Upper lobe of right lung (tissue), 1 donor: ENCODE results near the gene IMMP2L. TPM values are rescaled to one million over a fixed set of nuclear protein-coding genes. Genes with fewer than 3 reads are reported as not detected.

Experiments
- ATAC-seq: fragments of 200-7000 bp; cut with Tn5 transposase; one replicate; pipeline ENCODE4 v1.9.1; 2020; ENCODE audit warnings: mild to moderate bottlenecking, moderate library complexity
- DNase-seq: peaks from one replicate; pipeline ENCODE4 v3.0.0-alpha.2; 2020
- H3K27ac ChIP-seq: fragments of 200-600 bp; one replicate; pipeline ENCODE4 v1.8.0; 2022
- H3K27me3 ChIP-seq: fragments of 200-600 bp; one replicate; pipeline ENCODE4 v1.8.0; 2022; ENCODE audit warnings: mild to moderate bottlenecking
- H3K36me3 ChIP-seq: fragments of 200-600 bp; one replicate; pipeline ENCODE4 v1.8.0; 2022
- H3K4me1 ChIP-seq: fragments of 200-600 bp; one replicate; pipeline ENCODE4 v1.8.0; 2022
- H3K4me3 ChIP-seq: fragments of 200-600 bp; one replicate; pipeline ENCODE4 v1.8.0; 2022; ENCODE audit warnings: mild to moderate bottlenecking
- H3K9me3 ChIP-seq: fragments of 200-600 bp; one replicate; pipeline ENCODE4 v1.8.0; 2022
- intact Hi-C: fragments of 100-400 bp; cut with DNase I; formaldehyde crosslinking; loops from one replicate; pipeline ENCODE4 v1.11.0; 2022
- total RNA-seq: library from RNA; stranded (reverse); fragmentation: NEBNext Ultra II Directional; extraction: Animal tissue kit (Norgen Biotek cat#: 25700); gene quantifications from one replicate; pipeline ENCODE4 v1.2.1, GENCODE V29; 2021
- TF ChIP-seq, protein P1 (sequence below): fragments of 200-600 bp; IDR thresholded peaks from one replicate; pipeline ENCODE4 v1.8.0; 2022; ENCODE audit warnings: antibody characterized with exemption
- donor health status: DM: no; HTN: yes; CAD: no; lungs with severe emphysema.

Gene IMMP2L
- total RNA-seq, 1 donor from 2014 or later: 22.0 TPM

DNA sequence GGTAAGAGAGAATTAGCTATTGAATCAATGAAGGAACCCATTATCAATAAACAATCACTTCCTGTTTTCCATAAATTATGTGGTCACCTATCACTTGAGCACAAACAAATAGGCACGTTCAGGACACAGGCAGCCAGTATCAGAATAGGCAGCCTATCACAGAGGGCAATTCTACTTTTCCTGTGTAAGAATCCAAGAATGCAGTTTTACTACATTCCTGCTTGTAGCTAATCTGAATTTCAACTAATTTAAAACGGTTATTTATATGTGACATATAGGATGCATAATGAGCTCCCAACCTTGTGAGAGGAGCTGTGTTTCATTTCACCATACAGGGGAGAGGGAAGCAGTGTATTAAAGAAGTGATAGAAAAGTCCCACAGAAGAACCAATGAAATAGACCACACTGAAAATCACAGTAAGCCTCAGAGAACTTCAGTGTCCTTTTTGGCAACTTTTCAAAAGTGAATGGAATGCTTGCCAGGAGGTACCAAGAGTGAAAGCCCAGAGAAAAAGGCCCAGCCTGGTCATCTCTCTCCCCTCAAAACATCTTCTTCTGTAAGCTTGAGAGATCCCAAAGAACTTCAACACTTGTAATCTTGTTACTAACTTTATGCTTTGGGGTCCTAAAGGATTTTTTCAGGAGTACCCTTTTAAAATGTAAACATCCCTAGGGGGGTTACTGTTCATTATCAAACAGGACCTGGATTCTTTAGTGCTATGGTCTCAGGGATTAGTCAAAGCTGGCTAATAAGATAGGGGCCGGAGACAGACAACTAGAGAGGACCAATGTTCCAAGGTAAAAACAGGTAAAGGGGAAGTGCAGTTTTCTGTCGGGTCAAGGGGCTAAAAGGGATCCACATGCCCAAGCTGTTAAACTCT is 1.3 kb downstream of the IMMP2L start:
- DNase-seq (no peak), ATAC-seq (no peak)
- H3K27me3 ChIP-seq: no peaks in the 10 kb centered on the region
- H3K4me1 ChIP-seq: peaks cover 20% of the 10 kb centered on the region
- no peaks in the 10 kb centered on the region for H3K9me3 ChIP-seq
- no peaks in the 10 kb centered on the region for H3K36me3 ChIP-seq
- TF ChIP-seq, protein P1, sequence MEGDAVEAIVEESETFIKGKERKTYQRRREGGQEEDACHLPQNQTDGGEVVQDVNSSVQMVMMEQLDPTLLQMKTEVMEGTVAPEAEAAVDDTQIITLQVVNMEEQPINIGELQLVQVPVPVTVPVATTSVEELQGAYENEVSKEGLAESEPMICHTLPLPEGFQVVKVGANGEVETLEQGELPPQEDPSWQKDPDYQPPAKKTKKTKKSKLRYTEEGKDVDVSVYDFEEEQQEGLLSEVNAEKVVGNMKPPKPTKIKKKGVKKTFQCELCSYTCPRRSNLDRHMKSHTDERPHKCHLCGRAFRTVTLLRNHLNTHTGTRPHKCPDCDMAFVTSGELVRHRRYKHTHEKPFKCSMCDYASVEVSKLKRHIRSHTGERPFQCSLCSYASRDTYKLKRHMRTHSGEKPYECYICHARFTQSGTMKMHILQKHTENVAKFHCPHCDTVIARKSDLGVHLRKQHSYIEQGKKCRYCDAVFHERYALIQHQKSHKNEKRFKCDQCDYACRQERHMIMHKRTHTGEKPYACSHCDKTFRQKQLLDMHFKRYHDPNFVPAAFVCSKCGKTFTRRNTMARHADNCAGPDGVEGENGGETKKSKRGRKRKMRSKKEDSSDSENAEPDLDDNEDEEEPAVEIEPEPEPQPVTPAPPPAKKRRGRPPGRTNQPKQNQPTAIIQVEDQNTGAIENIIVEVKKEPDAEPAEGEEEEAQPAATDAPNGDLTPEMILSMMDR: no peak
- peak overlapping the region; percentile 88 for H3K27ac ChIP-seq
- intact Hi-C loops: no loop called here
- peak overlapping the region; percentile 82 for H3K4me3 ChIP-seq

DNA sequence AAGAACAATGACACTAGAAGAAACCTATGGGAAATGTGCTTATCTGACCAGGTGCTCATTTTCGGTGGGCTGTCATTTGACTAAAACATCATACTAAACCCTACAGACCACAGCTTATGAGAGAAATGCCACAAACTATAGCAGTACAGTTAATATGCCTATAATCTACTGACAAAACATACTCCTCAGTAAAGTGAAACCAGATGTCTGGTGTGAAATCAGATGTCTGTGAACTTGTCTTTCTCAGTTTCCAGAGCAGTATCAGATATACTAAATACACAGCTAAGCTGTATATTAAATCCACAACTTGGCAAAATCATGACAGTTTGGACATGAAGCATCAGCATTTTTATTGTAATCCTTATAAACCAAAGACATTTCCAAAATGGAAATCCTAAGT is 3.3 kb downstream of the IMMP2L start:
- no peak for DNase-seq
- intact Hi-C loops: no loop called here
- no peak for ATAC-seq

DNA sequence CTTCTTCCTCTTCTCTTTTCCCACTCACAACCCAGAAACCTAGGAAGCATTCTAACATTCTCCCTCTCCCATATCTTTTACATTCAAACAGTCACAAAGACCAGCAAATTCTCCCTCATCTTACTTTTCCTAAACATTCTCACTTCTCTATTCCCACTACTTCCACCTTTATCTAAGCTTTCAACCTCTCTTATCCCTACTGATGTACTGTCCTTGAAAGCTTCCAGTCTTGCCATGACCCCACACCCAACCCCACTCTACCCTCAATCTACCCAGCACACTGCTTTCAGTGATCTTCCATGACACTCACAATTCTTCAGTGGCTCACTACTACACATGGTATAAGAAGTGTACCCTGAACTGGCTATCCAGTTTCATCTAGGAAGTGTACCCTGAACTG is 5.3 kb downstream of the IMMP2L start:
- Histone ChIP-seq H3K4me1 (peaks cover 16% of the 10 kb centered on the region), H3K4me3 (no peak overlapping the region), H3K36me3 (no peaks in the 10 kb centered on the region), H3K27me3 (no peaks in the 10 kb centered on the region), H3K9me3 (no peaks in the 10 kb centered on the region), H3K27ac (no peak overlapping the region)
- intact Hi-C loops: no loop called here
- ATAC-seq: no peak
- TF ChIP-seq, protein P1: no peak
- DNase-seq: no peak

More for the DNA sequence above, 3.3 kb downstream of the IMMP2L start:
- Histone ChIP-seq H3K27me3 (no peaks in the 10 kb centered on the region), H3K27ac (no peak overlapping the region), H3K36me3 (no peaks in the 10 kb centered on the region), H3K9me3 (no peaks in the 10 kb centered on the region), H3K4me3 (no peak overlapping the region), H3K4me1 (peaks cover 20% of the 10 kb centered on the region)
- TF ChIP-seq, protein P1: no peak

DNA sequence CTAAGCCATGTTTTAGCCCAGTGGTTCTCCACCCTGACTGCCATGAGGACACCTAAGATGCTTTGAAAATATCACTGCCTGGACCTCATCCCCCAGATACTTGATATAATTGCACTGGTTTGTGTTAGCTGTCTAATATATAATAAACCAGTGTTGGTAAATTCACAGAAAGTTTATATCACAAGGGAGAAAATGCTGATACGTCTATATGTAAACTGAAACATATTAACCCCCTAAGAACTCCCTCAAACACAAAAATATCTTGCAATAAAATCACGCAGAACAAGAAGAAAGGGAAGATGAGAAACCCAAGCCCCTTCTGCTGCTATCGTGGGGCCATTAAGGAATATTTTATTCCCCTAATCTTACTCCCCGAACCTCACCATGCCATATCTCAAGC is 8.2 kb downstream of the IMMP2L start:
- TF ChIP-seq, protein P1: no peak
- no peaks in the 10 kb centered on the region for H3K27me3 ChIP-seq
- H3K4me3 ChIP-seq: no peak overlapping the region
- no peak for ATAC-seq
- H3K36me3 ChIP-seq: no peaks in the 10 kb centered on the region
- intact Hi-C loops: no loop called here
- H3K9me3 ChIP-seq: no peaks in the 10 kb centered on the region
- H3K4me1 ChIP-seq: no peaks in the 10 kb centered on the region
- no peak overlapping the region for H3K27ac ChIP-seq
- no peak for DNase-seq

DNA sequence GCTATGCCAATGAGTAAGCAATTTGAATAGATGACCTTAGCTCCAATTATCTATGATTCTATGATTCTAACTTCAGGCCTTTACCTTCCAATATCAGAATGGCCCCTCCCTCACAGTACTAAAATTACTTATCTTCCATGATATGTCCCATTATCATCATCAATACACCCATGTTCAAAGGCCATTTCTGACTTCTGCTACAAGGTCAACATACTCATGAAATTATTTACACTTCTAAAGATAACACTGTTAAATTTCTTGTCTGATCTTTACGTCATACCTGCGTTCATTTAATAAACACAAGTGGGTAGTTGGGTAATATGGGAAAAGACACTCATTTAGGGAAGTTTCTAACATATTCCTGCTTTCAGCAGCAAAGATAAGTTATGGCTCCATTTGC is 21.2 kb downstream of the IMMP2L start:
- H3K4me1 ChIP-seq: no peaks in the 10 kb centered on the region
- intact Hi-C loops: no loop called here
- H3K27ac ChIP-seq: no peak overlapping the region
- H3K27me3 ChIP-seq: no peaks in the 10 kb centered on the region
- ATAC-seq: no peak
- no peaks in the 10 kb centered on the region for H3K36me3 ChIP-seq
- no peak for DNase-seq
- TF ChIP-seq, protein P1: no peak
- no peak overlapping the region for H3K4me3 ChIP-seq
- no peaks in the 10 kb centered on the region for H3K9me3 ChIP-seq
